ENCODE results near the gene PSMB1.

The PSMB1 gene

GRCh38 chr6:170552765-170553533 lies at the start of gene PSMB1:
Gene PSMB1, minus strand, starts transcription at chr6:170553307. Its CDS starts 65 bp downstream, at chr6:170553242.
- Mint-ChIP-seq H3K27me3 (ENCODE audit: low read depth, poor library complexity) (no peaks in the 10 kb centered on the region), H3K4me3 (no peak within 1 kb of the TSS)

GRCh38 chr6:170597278-170597677 lies 44.2 kb upstream of the PSMB1 start:
- H3K4me3 Mint-ChIP-seq = no peak overlapping the region

More at GRCh38 chr6:170552765-170553533, at the start of gene PSMB1:
- no peak for TF ChIP-seq CTCF (IDR thresholded peaks at IDR 0.05)
- no peaks in the 10 kb centered on the region for H3K4me1 Mint-ChIP-seq
- H3K27ac Mint-ChIP-seq = no peak within 1 kb of the TSS
- no peaks in the 10 kb centered on the region for H3K9me3 Mint-ChIP-seq
- peak; percentile 89 for DNase-seq
- peaks cover 27% of the 10 kb centered on the region for H3K36me3 Mint-ChIP-seq (ENCODE audit: low read depth)

GRCh38 chr6:170596426-170596825 lies 43.3 kb upstream of the PSMB1 start:
- no peaks in the 10 kb centered on the region for H3K36me3 Mint-ChIP-seq (ENCODE audit: low read depth)
- DNase-seq = no peak
- H3K9me3 Mint-ChIP-seq = peaks cover 28% of the 10 kb centered on the region
- no peak for TF ChIP-seq CTCF (IDR thresholded peaks at IDR 0.05)
- H3K4me1 Mint-ChIP-seq = peaks cover 5% of the 10 kb centered on the region
- H3K27ac Mint-ChIP-seq = no peak overlapping the region
- H3K27me3 Mint-ChIP-seq (ENCODE audit: low read depth, poor library complexity) = peaks cover 26% of the 10 kb centered on the region
- H3K4me3 Mint-ChIP-seq = no peak overlapping the region

More at GRCh38 chr6:170597278-170597677, 44.2 kb upstream of the PSMB1 start:
- no peak for DNase-seq
- Mint-ChIP-seq H3K4me1 (peaks cover 5% of the 10 kb centered on the region), H3K9me3 (peaks cover 19% of the 10 kb centered on the region), H3K27ac (no peak overlapping the region), H3K36me3 (ENCODE audit: low read depth) (no peaks in the 10 kb centered on the region), H3K27me3 (ENCODE audit: low read depth, poor library complexity) (peaks cover 26% of the 10 kb centered on the region)
- TF ChIP-seq CTCF (IDR thresholded peaks at IDR 0.05) = no peak

- H3K4me3 Mint-ChIP-seq = no peak overlapping the region
- DNase-seq = no peak
- H3K4me1 Mint-ChIP-seq = no peaks in the 10 kb centered on the region
- peaks cover 5% of the 10 kb centered on the region for H3K36me3 Mint-ChIP-seq (ENCODE audit: low read depth)
- H3K9me3 Mint-ChIP-seq = peaks cover 56% of the 10 kb centered on the region
- no peak for TF ChIP-seq CTCF (IDR thresholded peaks at IDR 0.05)
- no peak overlapping the region for H3K27ac Mint-ChIP-seq
- H3K27me3 Mint-ChIP-seq (ENCODE audit: low read depth, poor library complexity) = peaks cover 6% of the 10 kb centered on the region
These were observed 37.6 kb upstream of the PSMB1 start for GRCh38 chr6:170590725-170591124.

- Mint-ChIP-seq H3K36me3 (ENCODE audit: low read depth) (peaks cover 27% of the 10 kb centered on the region), H3K27ac (peak overlapping the region; percentile 96), H3K4me1 (peaks cover 22% of the 10 kb centered on the region), H3K27me3 (ENCODE audit: low read depth, poor library complexity) (peaks cover 6% of the 10 kb centered on the region), H3K4me3 (peak overlapping the region; percentile 100), H3K9me3 (peaks cover 14% of the 10 kb centered on the region)
- DNase-seq = no peak
- no peak for TF ChIP-seq CTCF (IDR thresholded peaks at IDR 0.05)
These were observed 31.9 kb upstream of the PSMB1 start for GRCh38 chr6:170584954-170585498.

All from nephron progenitor cell (in vitro differentiated cells).